ENCODE results near the gene EPS8L3.
A peak's percentile ranks its signal among the peaks of the same experiment; 100 is the strongest.

The EPS8L3 gene

DNA sequence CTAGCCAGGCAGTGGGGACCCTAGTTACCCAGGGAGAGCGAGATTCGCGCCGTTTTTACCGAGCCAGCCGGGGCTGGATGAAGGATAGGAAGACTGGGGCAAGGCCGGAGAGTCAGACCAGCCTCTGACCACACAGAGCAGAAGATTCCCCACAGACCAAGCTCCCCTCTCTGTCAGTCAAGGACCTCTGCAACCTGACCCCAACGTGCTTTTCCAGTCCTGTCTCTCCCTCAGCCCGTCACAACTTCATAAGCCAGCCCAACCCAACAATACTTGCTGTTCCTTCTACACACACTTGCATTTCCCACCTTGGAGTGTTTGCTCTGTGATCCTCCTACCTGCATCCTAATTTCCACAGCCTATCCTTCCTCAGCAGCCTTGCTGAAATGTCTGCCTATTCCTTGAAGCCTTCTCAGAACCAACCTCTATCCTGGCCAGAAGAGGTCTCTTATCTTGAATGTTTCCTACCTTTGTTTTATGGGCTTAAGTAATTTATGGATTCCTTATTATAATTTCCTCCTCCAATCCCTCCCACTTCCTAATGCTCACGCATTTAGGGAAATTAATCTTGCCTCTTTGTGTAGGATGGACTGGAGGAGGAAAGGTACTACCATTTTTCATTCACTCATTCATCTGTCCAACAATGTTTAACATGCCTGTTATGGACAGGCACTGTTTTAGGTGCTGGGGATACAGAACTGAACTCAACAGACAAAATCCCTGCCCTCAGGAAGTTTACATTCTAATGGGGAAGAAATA lies 22.9 kb downstream of the EPS8L3 start, which contains the start of gene GSTM3:
Gene GSTM3, minus strand, starts transcription at position 424 of the 759 bp plus-strand sequence. CDS start 751 bp downstream, outside the sequence.
- Histone ChIP-seq H3K36me3 (ENCODE audit: control insufficient read depth, insufficient read depth, low read length) (no peaks in the 10 kb centered on the region), H3K9me3 (ENCODE audit: control insufficient read depth, low read length) (no peaks in the 10 kb centered on the region), H3K4me2 (ENCODE audit: low read length) (peak within 1 kb of the TSS; percentile 78), H3K9ac (no peak within 1 kb of the TSS), H3K27me3 (ENCODE audit: control insufficient read depth, insufficient read depth, low read length) (no peaks in the 10 kb centered on the region), H3K79me2 (no peaks in the 10 kb centered on the region), H2AFZ (peak within 1 kb of the TSS; percentile 96), H3K4me3 (ENCODE audit: low read depth, low read length) (peak within 1 kb of the TSS; percentile 74), H3K27ac (peak within 1 kb of the TSS; percentile 51), H3K4me1 (no peaks in the 10 kb centered on the region)
- TF ChIP-seq, protein P1, sequence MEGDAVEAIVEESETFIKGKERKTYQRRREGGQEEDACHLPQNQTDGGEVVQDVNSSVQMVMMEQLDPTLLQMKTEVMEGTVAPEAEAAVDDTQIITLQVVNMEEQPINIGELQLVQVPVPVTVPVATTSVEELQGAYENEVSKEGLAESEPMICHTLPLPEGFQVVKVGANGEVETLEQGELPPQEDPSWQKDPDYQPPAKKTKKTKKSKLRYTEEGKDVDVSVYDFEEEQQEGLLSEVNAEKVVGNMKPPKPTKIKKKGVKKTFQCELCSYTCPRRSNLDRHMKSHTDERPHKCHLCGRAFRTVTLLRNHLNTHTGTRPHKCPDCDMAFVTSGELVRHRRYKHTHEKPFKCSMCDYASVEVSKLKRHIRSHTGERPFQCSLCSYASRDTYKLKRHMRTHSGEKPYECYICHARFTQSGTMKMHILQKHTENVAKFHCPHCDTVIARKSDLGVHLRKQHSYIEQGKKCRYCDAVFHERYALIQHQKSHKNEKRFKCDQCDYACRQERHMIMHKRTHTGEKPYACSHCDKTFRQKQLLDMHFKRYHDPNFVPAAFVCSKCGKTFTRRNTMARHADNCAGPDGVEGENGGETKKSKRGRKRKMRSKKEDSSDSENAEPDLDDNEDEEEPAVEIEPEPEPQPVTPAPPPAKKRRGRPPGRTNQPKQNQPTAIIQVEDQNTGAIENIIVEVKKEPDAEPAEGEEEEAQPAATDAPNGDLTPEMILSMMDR (IDR thresholded peaks at IDR 0.05) = no peak

DNA sequence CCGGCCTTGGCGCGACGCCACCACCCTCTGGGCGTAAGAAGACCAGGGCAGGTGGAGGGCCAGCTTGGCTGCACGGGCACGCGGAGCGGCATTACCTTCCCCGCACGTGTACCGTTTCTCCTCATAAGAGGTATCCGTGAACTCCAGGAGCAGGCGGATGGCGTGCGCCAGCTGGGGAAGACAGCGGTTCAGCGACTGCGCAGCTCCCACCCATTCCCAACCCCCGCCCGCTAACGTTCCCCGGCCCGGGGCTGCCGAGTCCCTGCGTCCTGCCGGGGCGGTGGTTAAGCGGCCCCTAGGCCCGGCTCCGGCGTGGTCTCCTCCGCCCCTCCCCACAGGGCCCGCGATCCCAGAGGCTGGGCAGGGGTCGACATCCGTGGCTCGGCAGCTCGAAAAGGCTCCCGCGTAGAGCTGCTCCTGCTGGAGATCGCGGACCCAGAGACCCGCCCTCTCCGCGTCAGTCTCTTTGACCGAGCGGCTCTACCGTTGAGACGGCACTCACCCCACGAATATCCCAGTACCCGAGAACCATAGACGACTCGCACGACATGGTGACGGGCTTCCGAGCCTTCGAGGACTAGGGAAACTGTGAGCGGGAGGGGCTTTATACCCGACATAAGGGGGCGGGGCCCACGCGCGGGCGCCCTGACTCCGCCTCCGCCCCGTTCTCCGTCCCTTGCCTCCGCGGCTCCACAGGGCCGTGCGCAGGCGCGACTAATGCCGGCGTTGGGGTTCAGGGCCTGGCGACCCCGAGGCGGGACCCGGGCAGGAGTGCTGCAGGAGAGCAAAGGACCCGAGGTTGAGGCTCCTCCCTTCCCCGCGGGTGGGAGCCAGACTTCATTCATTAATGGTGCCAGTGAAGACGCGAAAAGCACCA lies 23.7 kb downstream of the EPS8L3 start:
- H3K36me3 ChIP-seq (ENCODE audit: control insufficient read depth, insufficient read depth, low read length) = no peaks in the 10 kb centered on the region
- no peaks in the 10 kb centered on the region for H3K4me1 ChIP-seq
- H3K79me2 ChIP-seq = no peaks in the 10 kb centered on the region
- H3K4me3 ChIP-seq (ENCODE audit: low read depth, low read length) = peak overlapping the region; percentile 74
- H3K9me3 ChIP-seq (ENCODE audit: control insufficient read depth, low read length) = no peaks in the 10 kb centered on the region
- no peaks in the 10 kb centered on the region for H3K27me3 ChIP-seq (ENCODE audit: control insufficient read depth, insufficient read depth, low read length)
- TF ChIP-seq, protein P1 (IDR thresholded peaks at IDR 0.05) = no peak
- H3K9ac ChIP-seq = no peak overlapping the region
- H2AFZ ChIP-seq = peak overlapping the region; percentile 96
- H3K4me2 ChIP-seq (ENCODE audit: low read length) = peak overlapping the region; percentile 78
- H3K27ac ChIP-seq = peak overlapping the region; percentile 51

DNA sequence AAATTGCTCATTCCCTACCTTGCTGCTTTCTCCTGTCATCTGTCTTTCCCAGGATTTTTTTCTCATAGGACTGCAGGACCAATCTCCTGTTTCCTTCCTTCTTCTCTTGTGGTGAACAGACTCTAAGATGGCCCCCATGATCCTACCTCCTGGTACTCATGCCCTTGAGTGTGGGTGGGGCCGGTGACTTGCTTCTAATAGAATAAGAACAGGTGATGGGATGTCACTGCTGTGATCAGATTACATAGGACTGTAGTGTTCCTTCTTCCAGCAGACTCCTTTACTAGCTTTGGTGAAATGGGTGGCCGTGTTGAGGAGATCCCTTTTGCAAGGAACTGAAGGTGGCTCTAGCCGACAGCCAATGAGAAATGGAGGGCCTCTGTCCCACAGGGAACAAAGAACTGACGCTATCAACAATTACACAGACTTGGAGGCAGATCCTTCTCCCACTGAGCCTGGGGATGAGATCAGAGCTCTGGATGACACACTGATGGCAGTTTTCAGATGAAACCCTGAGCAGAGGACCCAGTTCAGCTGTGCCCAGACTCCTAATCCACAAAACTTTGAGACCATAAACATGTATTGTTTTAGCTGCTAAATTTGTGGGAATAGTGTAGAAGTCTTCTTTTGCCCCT lies 30.4 kb downstream of the EPS8L3 start:
- Histone ChIP-seq H3K4me1 (no peaks in the 10 kb centered on the region), H3K27ac (no peak overlapping the region), H2AFZ (no peak overlapping the region), H3K79me2 (no peaks in the 10 kb centered on the region), H3K9me3 (ENCODE audit: control insufficient read depth, low read length) (no peaks in the 10 kb centered on the region), H3K27me3 (ENCODE audit: control insufficient read depth, insufficient read depth, low read length) (no peaks in the 10 kb centered on the region), H3K36me3 (ENCODE audit: control insufficient read depth, insufficient read depth, low read length) (no peaks in the 10 kb centered on the region), H3K9ac (no peak overlapping the region), H3K4me3 (ENCODE audit: low read depth, low read length) (no peak overlapping the region), H3K4me2 (ENCODE audit: low read length) (no peak overlapping the region)
- TF ChIP-seq, protein P1 (IDR thresholded peaks at IDR 0.05) = no peak

DNA sequence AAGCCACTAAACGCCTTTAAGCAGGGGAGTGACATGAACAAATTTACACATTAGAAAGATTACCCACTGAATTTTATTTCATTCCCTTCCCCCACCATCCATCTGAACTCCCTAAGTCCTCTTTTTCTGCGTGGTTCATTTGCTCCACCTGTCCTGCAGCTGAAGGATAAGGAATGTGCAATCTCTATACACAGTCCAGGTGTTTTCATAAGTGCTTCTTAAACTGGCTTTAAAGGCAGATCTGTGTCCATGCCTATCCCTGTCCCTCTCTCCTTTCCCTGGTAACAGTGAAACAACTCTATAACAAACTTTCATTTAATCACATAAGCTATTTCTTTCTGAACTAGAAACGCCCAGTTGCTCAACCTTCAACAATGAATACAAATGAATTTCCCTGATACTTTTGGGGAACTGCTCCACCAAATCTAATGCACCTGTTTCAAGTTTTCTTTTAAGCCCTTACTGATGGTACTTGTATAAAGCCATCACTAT lies 31.3 kb downstream of the EPS8L3 start:
- no peak overlapping the region for H2AFZ ChIP-seq
- no peak overlapping the region for H3K4me2 ChIP-seq (ENCODE audit: low read length)
- H3K4me3 ChIP-seq (ENCODE audit: low read depth, low read length) = no peak overlapping the region
- H3K79me2 ChIP-seq = no peaks in the 10 kb centered on the region
- H3K9ac ChIP-seq = no peak overlapping the region
- H3K36me3 ChIP-seq (ENCODE audit: control insufficient read depth, insufficient read depth, low read length) = no peaks in the 10 kb centered on the region
- H3K27ac ChIP-seq = no peak overlapping the region
- no peaks in the 10 kb centered on the region for H3K9me3 ChIP-seq (ENCODE audit: control insufficient read depth, low read length)
- H3K27me3 ChIP-seq (ENCODE audit: control insufficient read depth, insufficient read depth, low read length) = no peaks in the 10 kb centered on the region
- TF ChIP-seq, protein P1 (IDR thresholded peaks at IDR 0.05) = no peak
- H3K4me1 ChIP-seq = no peaks in the 10 kb centered on the region
